GM08714 (cell line): ENCODE results near the gene LTBP1.

Source experiments
- H3K4me3 ChIP-seq: fragments of 200-500 bp; sonication (Bioruptor generic); 2 replicates; pipeline ENCODE4 v1.5.1; 2014; ENCODE audit warnings: mild to moderate bottlenecking, low read length, inconsistent platforms
- ZNF274 ChIP-seq: IDR thresholded peaks from 2 replicates; pipeline ENCODE4 v1.6.1; 2012; ENCODE audit warnings: mild to moderate bottlenecking, low read depth, low read length

Gene LTBP1

DNA sequence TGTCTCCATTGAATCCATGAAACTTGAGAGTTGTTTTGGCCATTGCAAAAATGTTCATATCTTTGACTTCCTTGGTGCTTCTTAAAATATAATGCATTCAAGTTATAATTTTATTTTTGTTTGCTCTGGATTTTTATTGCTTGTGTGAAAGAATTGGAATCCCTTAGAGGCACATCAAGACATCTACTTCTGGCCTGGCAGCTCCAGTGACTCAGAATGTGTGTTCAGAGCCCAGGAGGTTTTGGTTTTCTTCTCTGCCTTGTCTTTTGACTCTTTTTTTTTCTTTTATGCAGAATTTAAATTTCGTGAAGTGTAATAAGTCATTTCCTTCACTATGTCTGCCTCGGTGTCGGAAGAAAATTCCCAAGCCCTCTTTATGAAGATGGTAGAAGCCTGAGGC is 180.2 kb downstream of the LTBP1 start:
- no peak overlapping the region for H3K4me3 ChIP-seq
- TF ChIP-seq ZNF274 = no peak

DNA sequence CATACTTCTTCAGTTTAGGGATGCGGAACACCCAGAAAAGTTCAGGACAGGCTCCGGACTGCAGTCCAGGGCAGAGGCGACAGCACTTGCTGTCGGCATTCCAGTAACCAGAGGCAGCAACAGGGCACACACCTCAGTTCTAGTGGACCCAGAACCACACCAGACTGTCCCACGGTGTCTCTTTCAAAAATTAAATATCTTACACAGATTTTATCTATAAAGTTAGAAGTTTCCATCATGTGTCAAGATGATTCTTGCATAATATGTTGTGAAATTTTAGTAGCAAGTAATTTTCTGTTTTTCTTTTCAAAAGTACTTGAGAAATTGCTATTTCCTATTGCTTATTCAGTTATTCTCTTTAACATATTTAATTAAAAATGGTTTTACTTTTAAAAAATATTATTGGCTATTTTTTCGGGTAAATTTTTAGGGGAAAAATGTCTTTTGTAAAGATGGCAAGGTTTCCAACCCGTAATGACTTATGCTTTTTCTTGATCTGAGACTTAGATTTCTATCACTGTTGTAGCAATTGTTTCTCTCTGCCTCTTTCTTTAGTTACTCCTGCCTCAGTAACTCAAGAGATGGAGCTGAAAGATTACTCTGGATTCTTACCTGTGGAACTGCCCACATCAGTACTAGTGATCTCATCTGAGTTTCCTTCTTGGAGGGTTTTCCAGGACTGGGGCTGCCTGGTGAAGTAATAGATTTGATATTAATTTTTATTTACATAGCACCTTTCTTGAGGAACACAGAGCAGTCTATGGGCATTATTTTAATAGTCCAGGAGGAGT is 182.7 kb downstream of the LTBP1 start:
- H3K4me3 ChIP-seq = no peak overlapping the region
- no peak for TF ChIP-seq ZNF274

GRCh38 chr2:33130054-33130447 is 183.3 kb downstream of the LTBP1 start:
- no peak for TF ChIP-seq ZNF274
- no peak overlapping the region for H3K4me3 ChIP-seq

DNA sequence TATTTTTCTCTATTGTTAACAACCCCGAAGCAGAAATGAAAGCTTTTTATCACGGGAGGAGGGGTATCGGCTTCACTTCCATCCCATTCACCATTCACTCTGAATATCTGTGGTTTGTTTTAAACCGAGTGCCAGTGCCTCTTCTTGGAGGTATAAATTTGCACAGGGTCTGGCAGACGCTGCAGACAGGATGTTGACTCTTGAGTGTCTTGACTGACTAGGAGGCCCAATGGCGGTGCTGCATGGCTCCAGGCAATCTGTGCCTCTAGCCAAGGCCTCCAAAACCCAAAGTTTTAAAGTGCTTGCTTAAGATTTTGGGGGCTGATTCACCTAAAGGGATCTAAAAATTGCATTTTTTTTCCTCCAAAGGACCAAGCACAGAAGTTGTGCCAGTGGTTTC is 183.8 kb downstream of the LTBP1 start:
- no peak for TF ChIP-seq ZNF274
- H3K4me3 ChIP-seq = no peak overlapping the region

- TF ChIP-seq ZNF274 = no peak
These were observed 184.4 kb downstream of the LTBP1 start for GRCh38 chr2:33131111-33131510.

GRCh38 chr2:33131749-33132148 is 185.0 kb downstream of the LTBP1 start:
- H3K4me3 ChIP-seq = no peak overlapping the region
- TF ChIP-seq ZNF274 = no peak

More at GRCh38 chr2:33131111-33131510, 184.4 kb downstream of the LTBP1 start:
- no peak overlapping the region for H3K4me3 ChIP-seq

GRCh38 chr2:33133454-33133952 is 186.8 kb downstream of the LTBP1 start:
- TF ChIP-seq ZNF274 = no peak
- H3K4me3 ChIP-seq = no peak overlapping the region

- no peak overlapping the region for H3K4me3 ChIP-seq
- TF ChIP-seq ZNF274 = no peak
These were observed 187.5 kb downstream of the LTBP1 start for GRCh38 chr2:33134086-33134771.

DNA sequence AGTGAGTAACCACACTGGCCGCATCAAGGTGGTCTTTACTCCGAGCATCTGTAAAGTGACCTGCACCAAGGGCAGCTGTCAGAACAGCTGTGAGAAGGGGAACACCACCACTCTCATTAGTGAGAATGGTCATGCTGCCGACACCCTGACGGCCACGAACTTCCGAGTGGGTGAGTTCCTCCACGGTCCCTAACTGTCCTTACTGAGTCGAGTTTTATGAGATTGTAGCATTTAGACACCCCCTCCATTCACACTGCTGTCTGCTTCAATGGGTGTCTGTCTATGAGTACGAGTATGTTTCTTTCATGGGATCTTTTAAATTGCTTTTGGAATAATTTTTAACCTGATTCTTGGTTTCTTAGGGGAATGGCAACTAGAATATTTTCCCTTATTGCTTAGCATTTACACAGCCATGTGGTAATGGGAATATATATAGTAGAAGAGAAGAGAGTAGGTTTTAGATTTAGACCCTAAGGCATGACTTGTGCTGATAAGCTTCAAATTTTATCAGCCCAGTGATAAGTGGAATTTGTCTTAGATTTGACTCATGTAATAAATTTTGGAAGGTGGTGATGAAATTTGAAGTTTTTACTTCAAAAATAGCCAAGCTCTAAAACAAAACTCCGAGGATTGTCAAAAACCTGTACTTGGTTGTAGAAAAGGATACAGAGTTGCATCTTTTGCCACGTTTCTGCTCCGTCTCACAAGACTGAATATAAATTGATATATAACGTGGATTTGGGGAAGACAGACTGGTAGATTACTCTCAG is 188.2 kb downstream of the LTBP1 start:
- no peak for TF ChIP-seq ZNF274
- H3K4me3 ChIP-seq = no peak overlapping the region

- no peak overlapping the region for H3K4me3 ChIP-seq
- no peak for TF ChIP-seq ZNF274
These were observed 188.9 kb downstream of the LTBP1 start for GRCh38 chr2:33135645-33136044.

DNA sequence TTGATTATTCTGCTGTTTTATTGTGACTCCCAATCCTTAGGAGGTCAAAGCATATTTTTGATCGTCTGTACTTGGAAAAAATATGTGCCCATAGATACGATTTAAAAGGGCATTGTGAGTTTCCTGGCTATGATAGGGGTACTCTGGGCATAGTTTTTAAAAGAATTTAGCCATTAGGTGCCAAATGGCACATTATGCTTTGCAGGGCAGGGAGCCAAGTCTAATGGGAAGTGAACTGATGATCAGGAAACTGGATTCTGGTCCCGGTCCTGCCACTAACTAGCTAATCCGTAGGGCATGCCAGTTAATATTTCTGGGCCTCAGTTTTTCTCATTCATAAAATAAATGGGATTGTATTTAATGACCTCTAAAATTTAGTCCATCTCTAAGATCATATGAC is 189.3 kb downstream of the LTBP1 start:
- TF ChIP-seq ZNF274 = no peak
- H3K4me3 ChIP-seq = no peak overlapping the region

- TF ChIP-seq ZNF274 = no peak
- no peak overlapping the region for H3K4me3 ChIP-seq
These were observed 189.8 kb downstream of the LTBP1 start for GRCh38 chr2:33136566-33136965.

GRCh38 chr2:33137331-33137730 is 190.6 kb downstream of the LTBP1 start:
- H3K4me3 ChIP-seq = no peak overlapping the region
- TF ChIP-seq ZNF274 = no peak

GRCh38 chr2:33139949-33140348 is 193.2 kb downstream of the LTBP1 start:
- H3K4me3 ChIP-seq = no peak overlapping the region
- no peak for TF ChIP-seq ZNF274
